H1 (cell line): ENCODE measurements around the gene PRR29. TPM values are rescaled to one million over a fixed set of nuclear protein-coding genes. Genes with fewer than 3 reads are reported as not detected.

Source experiments
- CTCF ChIA-PET: fragments of 300-600 bp; sonication (Branson Sonifier 250); formaldehyde crosslinking; loops from one replicate; lab custom pipeline; 2021; ENCODE audit not compliant: partially characterized antibody; lab: Charles Lee
- POLR2A ChIA-PET: fragments of 300-600 bp; sonication (Branson Sonifier 250); formaldehyde crosslinking; loops from one replicate; lab custom pipeline; 2021; ENCODE audit warnings: inconsistent platforms; ENCODE audit not compliant: partially characterized antibody; lab: Charles Lee
- DNase-seq, 2 experiments: peaks; one replicate each; pipeline versions ENCODE4 v3.0.0 to v3.0.0-alpha.2; 2010 to 2022; ENCODE audit warnings: low spot score in 2 of 2, low read depth in 1 of 2, mixed read lengths in 1 of 2
- FAIRE-seq: peaks from 2 replicates; lab custom pipeline; 2011; peaks lifted over from hg19 to GRCh38; lab: Jason Lieb, UNC
- H2AFZ ChIP-seq: 2 replicates; pipeline ENCODE4 v1.8.1; 2012; ENCODE audit warnings: low read length, inconsistent platforms
- H2AK5ac ChIP-seq: 2 replicates; pipeline ENCODE4 v1.6.1; 2013; ENCODE audit warnings: low read depth, low read length
- H2BK120ac ChIP-seq: replicated peaks from 2 replicates; pipeline ENCODE3; 2013; ENCODE audit warnings: low read depth, low read length, inconsistent platforms
- H2BK12ac ChIP-seq: 2 replicates; pipeline ENCODE4 v1.6.1; 2013; ENCODE audit warnings: low read depth, low read length
- H2BK15ac ChIP-seq: 2 replicates; pipeline ENCODE4 v1.6.1; 2013; ENCODE audit warnings: low read length
- H2BK20ac ChIP-seq: 2 replicates; pipeline ENCODE4 v1.6.1; 2013; ENCODE audit warnings: low read length
- H2BK5ac ChIP-seq: 2 replicates; pipeline ENCODE4 v1.6.1; 2013; ENCODE audit warnings: low read depth, low read length
- H3K14ac ChIP-seq: 2 replicates; pipeline ENCODE4 v1.6.1; 2013; ENCODE audit warnings: inconsistent platforms; ENCODE audit not compliant: insufficient read length
- H3K18ac ChIP-seq: 2 replicates; pipeline ENCODE4 v1.6.1; 2013; ENCODE audit warnings: low read length; ENCODE audit errors: extremely low read depth
- H3K23ac ChIP-seq: 2 replicates; pipeline ENCODE4 v1.6.1; 2013; ENCODE audit warnings: inconsistent platforms; ENCODE audit not compliant: insufficient read length
- H3K23me2 ChIP-seq: 2 replicates; pipeline ENCODE4 v1.6.1; 2013; ENCODE audit warnings: low read depth, low read length
- H3K27ac ChIP-seq: 2 replicates; pipeline ENCODE4 v1.6.1; 2011; ENCODE audit warnings: low read depth, low read length, inconsistent platforms
- H3K27me3 ChIP-seq, 4 experiments: replicated peaks in 1 of 4; 1 replicate in 1 of 4; 2 replicates in 3 of 4; pipeline versions ENCODE4 v1.6.1 to v1.8.1; 2011 to 2013; ENCODE audit warnings: low read length in 3 of 4, mild to moderate bottlenecking in 3 of 4, inconsistent platforms in 2 of 4, mixed read lengths in 2 of 4, moderate library complexity in 1 of 4; ENCODE audit not compliant: control insufficient read depth in 3 of 4, insufficient read depth in 3 of 4; ENCODE audit errors: extremely low read depth in 1 of 4
- H3K36me3 ChIP-seq, 4 experiments: 2 replicates each; pipeline versions ENCODE4 v1.6.1 to v1.8.1; 2011 to 2013; ENCODE audit warnings: mild to moderate bottlenecking in 4 of 4, low read length in 3 of 4, moderate library complexity in 2 of 4, control low read depth in 1 of 4, inconsistent platforms in 1 of 4; ENCODE audit not compliant: insufficient read depth in 4 of 4, control insufficient read depth in 2 of 4
- H3K4ac ChIP-seq: replicated peaks from 2 replicates; pipeline ENCODE3; 2013; ENCODE audit warnings: low read length, low read depth, mixed read lengths, inconsistent platforms; ENCODE audit not compliant: insufficient read length
- H3K4me1 ChIP-seq, 4 experiments: replicated peaks in 1 of 4; 1 replicate in 1 of 4; 2 replicates in 3 of 4; pipeline versions ENCODE4 v1.6.1 to v1.8.1; 2011 to 2013; ENCODE audit warnings: low read length in 3 of 4, inconsistent platforms in 2 of 4, mixed read lengths in 1 of 4; ENCODE audit not compliant: insufficient read depth in 4 of 4, control insufficient read depth in 3 of 4
- H3K4me2 ChIP-seq, 2 experiments: 2 replicates each; pipeline versions ENCODE4 v1.6.1 to v1.8.1; 2011 to 2013; ENCODE audit warnings: low read depth in 2 of 2, low read length in 2 of 2, control low read depth in 1 of 2, inconsistent platforms in 1 of 2, mild to moderate bottlenecking in 1 of 2; ENCODE audit not compliant: insufficient read depth in 1 of 2
- H3K4me3 ChIP-seq, 4 experiments: fragments of 200-600, 300-600 bp in 1 of 4; sonication (generic), shearing (Covaris generic), sonication (Bioruptor Twin) in 1 of 4; 2 replicates each; pipeline versions ENCODE4 v1.5.1 to v1.8.1; 2011 to 2016; ENCODE audit warnings: low read length in 4 of 4, low read depth in 3 of 4, control low read depth in 2 of 4, inconsistent platforms in 2 of 4, mild to moderate bottlenecking in 2 of 4, mixed read lengths in 1 of 4, moderate library complexity in 1 of 4; ENCODE audit not compliant: insufficient read depth in 2 of 4; ENCODE audit errors: extremely low read depth in 1 of 4
- H3K56ac ChIP-seq: replicated peaks from 2 replicates; pipeline ENCODE3; 2013; ENCODE audit warnings: low read depth, mild to moderate bottlenecking, mixed read lengths, low read length, inconsistent platforms; ENCODE audit not compliant: insufficient read length
- H3K79me1 ChIP-seq: 2 replicates; pipeline ENCODE4 v1.6.1; 2013; ENCODE audit warnings: low read depth, low read length, control low read depth
- H3K79me2 ChIP-seq, 2 experiments: 2 replicates each; pipeline versions ENCODE4 v1.6.1 to v1.8.1; 2012 to 2013; ENCODE audit warnings: low read length in 2 of 2, mild to moderate bottlenecking in 2 of 2, inconsistent platforms in 1 of 2; ENCODE audit not compliant: insufficient read depth in 2 of 2, control insufficient read depth in 1 of 2
- H3K9ac ChIP-seq, 4 experiments: replicated peaks in 1 of 4; 1 replicate in 1 of 4; 2 replicates in 3 of 4; pipeline versions ENCODE4 v1.6.1 to v1.8.1; 2011 to 2013; ENCODE audit warnings: low read depth in 3 of 4, low read length in 3 of 4, control low read depth in 2 of 4, mild to moderate bottlenecking in 2 of 4, moderate library complexity in 2 of 4, inconsistent platforms in 1 of 4; ENCODE audit errors: extremely low read depth in 1 of 4
- H3K9me3 ChIP-seq, 2 experiments: 2 replicates each; pipeline versions ENCODE4 v1.6.1 to v1.8.1; 2012 to 2013; ENCODE audit warnings: mild to moderate bottlenecking in 2 of 2, moderate library complexity in 2 of 2, control low read depth in 1 of 2, inconsistent platforms in 1 of 2, low read depth in 1 of 2, low read length in 1 of 2, mixed read lengths in 1 of 2; ENCODE audit not compliant: insufficient read depth in 2 of 2
- H4K20me1 ChIP-seq, 2 experiments: replicated peaks in 1 of 2; 2 replicates each; pipeline versions ENCODE3 to v1.8.1; 2011 to 2013; ENCODE audit warnings: inconsistent platforms in 2 of 2, low read length in 2 of 2, mild to moderate bottlenecking in 1 of 2; ENCODE audit not compliant: insufficient read depth in 2 of 2, control insufficient read depth in 1 of 2
- H4K5ac ChIP-seq: 2 replicates; pipeline ENCODE4 v1.6.1; 2013; ENCODE audit warnings: low read length, low read depth, mixed read lengths, inconsistent platforms; ENCODE audit not compliant: insufficient read length
- H4K8ac ChIP-seq: 2 replicates; pipeline ENCODE4 v1.8.0; 2013; ENCODE audit warnings: mild to moderate bottlenecking, moderate library complexity, low read length, inconsistent platforms; ENCODE audit not compliant: insufficient read depth; ENCODE audit errors: extremely low read depth
- H4K91ac ChIP-seq: replicated peaks from 2 replicates; pipeline ENCODE3; 2013; ENCODE audit warnings: low read length, mixed read lengths, inconsistent platforms; ENCODE audit not compliant: insufficient read length
- BACH1 ChIP-seq: IDR thresholded peaks from 2 replicates; pipeline ENCODE4 v1.6.1; 2012; ENCODE audit warnings: low read length, improper control_type of control experiment
- CTBP2 ChIP-seq: IDR thresholded peaks from 2 replicates; pipeline ENCODE4 v1.7.0; 2011; ENCODE audit warnings: borderline replicate concordance, mild to moderate bottlenecking, moderate library complexity, mixed read lengths, low read length; ENCODE audit not compliant: insufficient read depth, insufficient read length
- JUND ChIP-seq: IDR thresholded peaks from 2 replicates; pipeline ENCODE4 v1.6.1; 2011; ENCODE audit warnings: mild to moderate bottlenecking, improper control_type of control experiment, low read length
- SIRT6 ChIP-seq: IDR thresholded peaks from one replicate; pipeline ENCODE4 v1.7.1; 2012; ENCODE audit warnings: low read length, inconsistent platforms
- SIX5 ChIP-seq: IDR thresholded peaks from 2 replicates; pipeline ENCODE4 v1.6.1; 2011; ENCODE audit warnings: mild to moderate bottlenecking, low read depth, low read length
- TAF7 ChIP-seq: optimal IDR thresholded peaks from 2 replicates; pipeline ENCODE3; 2011; ENCODE audit warnings: low read depth, mild to moderate bottlenecking, inconsistent platforms, low read length, moderate library complexity, borderline replicate concordance
- YY1 ChIP-seq: IDR thresholded peaks from 2 replicates; pipeline ENCODE4 v1.6.1; 2011; ENCODE audit warnings: low read depth, mild to moderate bottlenecking, low read length
- WGBS, 2 experiments: shearing (Covaris generic) in 1 of 2; methylation state at CpG; one replicate each; pipeline versions ENCODE4 v1.1.6 to v1.1.7; 2013 to 2015; ENCODE audit warnings: low lambda C conversion rate in 2 of 2, mixed read lengths in 2 of 2, inconsistent platforms in 1 of 2, low coverage in 1 of 2, missing lambda C conversion rate in 1 of 2; ENCODE audit not compliant: insufficient replicate concordance in 2 of 2, insufficient coverage in 1 of 2, insufficient read length in 1 of 2; ENCODE audit errors: extremely low coverage in 1 of 2, missing lambda C conversion rate in 1 of 2; 5-methylcytosine and 5-hydroxymethylcytosine counted together
- polyA plus RNA-seq, 7 experiments: library from polyadenylated mRNA; depleted of rRNA in 3 of 7; stranded (reverse) in 5 of 7; unstranded in 2 of 7; fragments of >200 nt in 5 of 7; fragments of 200-250 nt in 2 of 7; gene quantifications; 1 replicate in 5 of 7; 2 replicates in 1 of 7; 4 replicates in 1 of 7; pipeline versions ENCODE4 v1.2.1 to v1.2.3, GENCODE V29; 2011 to 2013; ENCODE audit warnings: missing spikeins in 2 of 7, mixed read lengths in 2 of 7
- total RNA-seq: library from RNA; stranded (reverse); fragmentation: NEBNext Ultra II Directional; extraction: Animal tissue kit (Norgen Biotek cat#: 25700); gene quantifications from 2 replicates; pipeline ENCODE4 v1.2.1, GENCODE V29; 2021

The PRR29 gene
- total and polyA plus RNA-seq, 2 of the 8 experiments (the other 6 are each of a cell fraction or from before 2014, with no cell fraction given) = 0.67 to 0.83 TPM

DNA sequence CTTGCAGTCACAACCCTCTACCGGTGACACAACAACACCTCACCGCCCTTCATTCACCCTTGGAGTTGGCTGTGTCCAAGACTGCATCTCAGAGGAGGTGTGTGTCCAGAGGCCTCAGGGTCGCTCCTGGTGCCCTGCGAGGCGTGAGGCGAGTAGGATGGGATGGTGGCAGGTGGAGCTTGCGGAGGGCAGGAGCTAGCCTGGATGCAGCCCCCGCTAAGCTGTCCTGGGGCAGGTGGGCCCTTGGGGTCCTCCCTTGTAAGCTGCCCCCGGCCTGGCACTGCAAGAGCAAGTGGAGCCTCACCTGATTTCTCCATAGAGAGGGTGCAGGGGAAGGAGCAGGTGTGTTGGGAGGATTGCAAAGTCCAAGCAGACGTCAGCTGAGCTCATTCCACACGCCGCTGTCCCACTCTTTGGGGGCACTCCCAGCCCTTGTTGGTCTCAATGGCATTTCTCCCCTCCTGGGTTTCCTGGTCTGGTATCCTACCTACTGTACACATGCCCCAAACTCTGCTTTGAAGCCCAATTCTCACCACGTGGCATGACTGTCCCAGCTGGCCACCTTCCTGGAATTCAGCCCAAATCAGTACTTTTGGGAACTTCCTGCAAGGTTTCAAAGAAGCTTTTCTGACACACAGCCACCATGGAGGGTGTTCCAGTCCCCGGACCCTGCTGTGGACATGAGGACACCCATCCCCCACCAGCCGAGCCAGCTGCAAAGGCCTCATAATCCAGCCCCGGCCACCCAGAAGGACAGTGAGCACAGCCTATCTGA lies 40.4 kb downstream of the PRR29 start:
- FAIRE-seq (no peak), DNase-seq (no peak)
- Histone ChIP-seq H4K91ac (no peak overlapping the region), H3K18ac (no peak overlapping the region), H2BK15ac (no peak overlapping the region), H3K4me3 (no peak overlapping the region), H3K14ac (no peak overlapping the region), H4K20me1 (no peaks in the 10 kb centered on the region), H3K36me3 (no peaks in the 10 kb centered on the region), H3K4me1 (no peaks in the 10 kb centered on the region), H2AK5ac (no peak overlapping the region), H3K4me2 (no peak overlapping the region), H3K23ac (no peak overlapping the region), H4K8ac (no peak overlapping the region), H4K5ac (no peak overlapping the region), H2BK5ac (no peak overlapping the region), H3K9ac (no peak overlapping the region), H3K27me3 (no peaks in the 10 kb centered on the region), H3K56ac (no peak overlapping the region), H2AFZ (no peak overlapping the region), H3K79me2 (no peaks in the 10 kb centered on the region), H2BK20ac (no peak overlapping the region), H2BK12ac (no peak overlapping the region), H3K27ac (no peak overlapping the region), H3K79me1 (no peaks in the 10 kb centered on the region; the same call in 1 of the 2 replicates), H3K9me3 (no peaks in the 10 kb centered on the region), H3K4ac (no peak overlapping the region), H3K23me2 (no peaks in the 10 kb centered on the region), H2BK120ac (no peak overlapping the region)
- TF ChIP-seq SIRT6 (no peak), CTBP2 (no peak), BACH1 (no peak), TAF7 (no peak), SIX5 (no peak), YY1 (no peak), JUND (no peak)
- WGBS, 2 experiments = 83% methylated on average over 16 of the region's 16 CpGs; no CpG with 5 or more reads in 1 of the 2 experiments
- POLR2A ChIA-PET = interaction anchor here (0.8 kb wide), 1 partner anchor 107 kb away, joined by 7 read pairs; no protein-coding TSS in a partner anchor
- CTCF ChIA-PET = interaction anchor here (0.8 to 6.1 kb wide), 6 partner anchors 10 to 253 kb away, joined by 3 to 33 read pairs (median 4); no protein-coding TSS in a partner anchor
